Measurements from ENCODE around the gene CD226.

DNA sequence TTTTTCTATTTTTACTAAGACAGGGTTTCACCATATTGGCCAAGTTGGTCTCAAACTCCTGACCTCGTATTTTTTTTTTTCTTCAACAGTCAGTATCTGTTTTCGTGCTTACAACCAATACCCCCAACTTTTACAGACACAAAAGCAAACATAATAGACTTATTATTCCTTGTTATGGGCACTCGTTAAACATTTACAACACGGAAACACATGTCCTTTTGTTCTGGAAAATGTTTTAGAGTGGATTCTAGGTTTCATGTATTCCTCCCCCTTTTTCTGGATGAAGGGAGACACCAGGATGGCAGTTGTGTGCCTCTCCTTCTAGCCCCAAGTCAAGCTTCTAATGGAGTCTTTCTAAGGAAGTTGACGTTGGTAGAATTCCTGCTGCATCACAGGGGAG, 88.8 kb downstream of the CD226 start:
- TF ChIP-seq POLR2A (IDR thresholded peaks at IDR 0.05; ENCODE audit: low read depth, low read length) (no peak), POLR2AphosphoS5 (IDR thresholded peaks at IDR 0.05; ENCODE audit: low read depth, low read length) (no peak), TAF1 (IDR thresholded peaks at IDR 0.05; ENCODE audit: borderline replicate concordance, low read depth, low read length) (no peak)
